GM19397 (cell line): ENCODE data around the gene NEU4.

Experiments used
- ATAC-seq: cut with Tn5 transposase; IDR thresholded peaks from one replicate; pipeline ENCODE4 v1.9.1; 2021; ENCODE audit warnings: mild to moderate bottlenecking, moderate library complexity; ENCODE audit not compliant: unreplicated experiment

The NEU4 gene

GRCh38 chr2:241849616-241850543 lies 40.9 kb downstream of the NEU4 start:
- no peak for ATAC-seq

GRCh38 chr2:241850544-241851324 lies 41.7 kb downstream of the NEU4 start:
- ATAC-seq = no peak

GRCh38 chr2:241851325-241852115 lies 42.5 kb downstream of the NEU4 start:
- ATAC-seq = no peak

- no peak for ATAC-seq
These were observed 43.4 kb downstream of the NEU4 start for GRCh38 chr2:241852116-241852980.

- ATAC-seq = no peak
These were observed 44.1 kb downstream of the NEU4 start for GRCh38 chr2:241852981-241853631.

- no peak for ATAC-seq
These were observed 44.8 kb downstream of the NEU4 start for GRCh38 chr2:241853651-241854341.

- ATAC-seq = no peak
These were observed 45.6 kb downstream of the NEU4 start for GRCh38 chr2:241854342-241855244.

- ATAC-seq = no peak
These were observed 46.4 kb downstream of the NEU4 start for GRCh38 chr2:241855245-241855887.

GRCh38 chr2:241855888-241856422 lies 47.0 kb downstream of the NEU4 start:
- no peak for ATAC-seq

GRCh38 chr2:241857041-241857541 lies 48.1 kb downstream of the NEU4 start:
- no peak for ATAC-seq

GRCh38 chr2:241857572-241858121 lies 48.7 kb downstream of the NEU4 start:
- no peak for ATAC-seq

GRCh38 chr2:241858206-241859016 lies 49.4 kb downstream of the NEU4 start, which contains the start of gene PDCD1:
Gene PDCD1, minus strand, starts transcription at chr2:241858894. Its CDS starts 56 bp downstream, at chr2:241858838.
- no peak for ATAC-seq

- no peak for ATAC-seq
These were observed 50.0 kb downstream of the NEU4 start for GRCh38 chr2:241859017-241859435.

GRCh38 chr2:241859436-241860183 lies 50.6 kb downstream of the NEU4 start:
- ATAC-seq = no peak
